ENCODE data around the gene SIPA1. TPM values are rescaled to one million over a fixed set of nuclear protein-coding genes. Genes with fewer than 3 reads are reported as not detected.

Gene SIPA1
- total and polyA plus RNA-seq, 2 of the 8 experiments (the other 6 are each of a cell fraction or from before 2014, with no cell fraction given) = 35.3 to 72.2 TPM

GRCh38 chr11:65625628-65626342 lies 12.1 kb upstream of the SIPA1 start:
- POLR2A ChIA-PET (ENCODE audit: partially characterized antibody) = interaction anchor here (1.1 to 4.1 kb wide), 8 partner anchors 8 to 38 kb away, joined by 3 to 40 read pairs (median 6); partner anchors contain the start of genes PCNX3 and SIPA1
- peak in 1 of 2 experiments; percentile 70 for DNase-seq (ENCODE audit: low read depth in 1 of 2, low spot score in 2 of 2)
- peaks cover 27 to 56% (median 44%) of the 10 kb centered on the region in 4 experiments; a peak in 7 of 8 replicates for H3K36me3 ChIP-seq (ENCODE audit: control insufficient read depth in 2 of 4, insufficient read depth in 4 of 4, low read length in 3 of 4)
- TF ChIP-seq SIN3A (conservative IDR thresholded peaks at IDR 0.05 in 1 of 2, IDR thresholded peaks at IDR 0.05 in 1 of 2; ENCODE audit: low read depth in 1 of 2, low read length in 2 of 2) (peak in 1 of 2 experiments; percentile 52; a peak in 1 of 4 replicates), RNF2 (IDR thresholded peaks at IDR 0.05; ENCODE audit: borderline replicate concordance, low read depth, low read length, missing control alignments, poor library complexity, severe bottlenecking) (no peak), RAD21 (IDR thresholded peaks at IDR 0.05 in 1 of 2, conservative IDR thresholded peaks at IDR 0.05 in 1 of 2; ENCODE audit: low read depth in 2 of 2, low read length in 2 of 2) (peak; percentile 61 to 64), CTCF (IDR thresholded peaks at IDR 0.05; ENCODE audit: control extremely low read depth in 1 of 3, insufficient read depth in 1 of 3, low read depth in 1 of 3, low read length in 3 of 3) (peak in 2 of 3 experiments; percentile 42 to 59; a peak in 2 of 4 replicates), SIRT6 (IDR thresholded peaks at IDR 0.05; ENCODE audit: low read length) (no peak), ASH2L (IDR thresholded peaks at IDR 0.05; ENCODE audit: low read length) (peak; percentile 23), SIX5 (IDR thresholded peaks at IDR 0.05; ENCODE audit: low read depth, low read length) (no peak)
- TF ChIP-seq, protein P1, sequence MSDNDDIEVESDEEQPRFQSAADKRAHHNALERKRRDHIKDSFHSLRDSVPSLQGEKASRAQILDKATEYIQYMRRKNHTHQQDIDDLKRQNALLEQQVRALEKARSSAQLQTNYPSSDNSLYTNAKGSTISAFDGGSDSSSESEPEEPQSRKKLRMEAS (IDR thresholded peaks at IDR 0.05) = no peak

More at GRCh38 chr11:65625628-65626342, 12.1 kb upstream of the SIPA1 start:
- no peak overlapping the region for H3K4me3 ChIP-seq (ENCODE audit: extremely low read depth in 1 of 4, insufficient read depth in 2 of 4, low read depth in 3 of 4, low read length in 4 of 4)
- no peak overlapping the region for H2BK20ac ChIP-seq (ENCODE audit: low read length)
- H3K18ac ChIP-seq (ENCODE audit: extremely low read depth, low read length) = no peak overlapping the region
- H3K9ac ChIP-seq (replicated peaks in 1 of 4; ENCODE audit: extremely low read depth in 1 of 4, low read depth in 3 of 4, low read length in 3 of 4) = no peak overlapping the region
- H2BK5ac ChIP-seq (ENCODE audit: low read depth, low read length) = no peak overlapping the region
- H3K4me1 ChIP-seq (replicated peaks in 1 of 4; ENCODE audit: control insufficient read depth in 3 of 4, insufficient read depth in 4 of 4, low read length in 3 of 4) = no peaks in the 10 kb centered on the region
- no peak overlapping the region for H2BK12ac ChIP-seq (ENCODE audit: low read depth, low read length)
- CTCF ChIA-PET (ENCODE audit: partially characterized antibody) = interaction anchor here (0.6 to 3.0 kb wide), 25 partner anchors 8 to 352 kb away, joined by 3 to 14 read pairs (median 3); partner anchors contain the start of gene SIPA1
- H3K4ac ChIP-seq (replicated peaks; ENCODE audit: insufficient read length, low read depth, low read length) = no peak overlapping the region
- H3K27me3 ChIP-seq (replicated peaks in 1 of 4; ENCODE audit: control insufficient read depth in 3 of 4, extremely low read depth in 1 of 4, insufficient read depth in 3 of 4, low read length in 3 of 4) = no peaks in the 10 kb centered on the region
- no peak overlapping the region for H3K14ac ChIP-seq (ENCODE audit: insufficient read length)
- no peak overlapping the region for H3K27ac ChIP-seq (ENCODE audit: low read depth, low read length)
- H2AK5ac ChIP-seq (ENCODE audit: low read depth, low read length) = no peak overlapping the region
- no peaks in the 10 kb centered on the region for H3K79me2 ChIP-seq (ENCODE audit: control insufficient read depth in 1 of 2, insufficient read depth in 2 of 2, low read length in 2 of 2)
- WGBS, 2 experiments (ENCODE audit: extremely low coverage in 1 of 2, insufficient coverage in 1 of 2, insufficient read length in 1 of 2, insufficient replicate concordance in 2 of 2, low coverage in 1 of 2, low lambda C conversion rate in 2 of 2, missing lambda C conversion rate in 1 of 2) = 87% methylated on average over 28 of the region's 30 CpGs; no CpG with 5 or more reads in 1 of the 2 experiments
- H4K20me1 ChIP-seq (replicated peaks in 1 of 2; ENCODE audit: control insufficient read depth in 1 of 2, insufficient read depth in 2 of 2, low read length in 2 of 2) = peaks cover 0 to 35% of the 10 kb centered on the region in 2 experiments
- no peak overlapping the region for H2AFZ ChIP-seq (ENCODE audit: low read length)
- no peaks in the 10 kb centered on the region for H3K9me3 ChIP-seq (ENCODE audit: insufficient read depth in 2 of 2, low read depth in 1 of 2, low read length in 1 of 2)
- no peak overlapping the region for H2BK120ac ChIP-seq (replicated peaks; ENCODE audit: low read depth, low read length)
- H3K56ac ChIP-seq (replicated peaks; ENCODE audit: insufficient read length, low read depth, low read length) = no peak overlapping the region
- H3K23ac ChIP-seq (ENCODE audit: insufficient read length) = no peak overlapping the region
- no peak for FAIRE-seq
- peak overlapping the region; percentile 57; the same call in 1 of the 2 replicates for H4K8ac ChIP-seq (ENCODE audit: extremely low read depth, insufficient read depth, low read length)
- no peaks in the 10 kb centered on the region for H3K23me2 ChIP-seq (ENCODE audit: low read depth, low read length)
- H3K4me2 ChIP-seq (ENCODE audit: insufficient read depth in 1 of 2, low read depth in 2 of 2, low read length in 2 of 2) = no peak overlapping the region
- no peak overlapping the region for H4K5ac ChIP-seq (ENCODE audit: insufficient read length, low read depth, low read length)
- no peaks in the 10 kb centered on the region; the same call in 1 of the 2 replicates for H3K79me1 ChIP-seq (ENCODE audit: low read depth, low read length)
- no peak overlapping the region for H4K91ac ChIP-seq (replicated peaks; ENCODE audit: insufficient read length, low read length)
- no peak overlapping the region for H2BK15ac ChIP-seq (ENCODE audit: low read length)

Data from H1 (cell line).